Measurements from ENCODE around the gene IGFL4.

DNA sequence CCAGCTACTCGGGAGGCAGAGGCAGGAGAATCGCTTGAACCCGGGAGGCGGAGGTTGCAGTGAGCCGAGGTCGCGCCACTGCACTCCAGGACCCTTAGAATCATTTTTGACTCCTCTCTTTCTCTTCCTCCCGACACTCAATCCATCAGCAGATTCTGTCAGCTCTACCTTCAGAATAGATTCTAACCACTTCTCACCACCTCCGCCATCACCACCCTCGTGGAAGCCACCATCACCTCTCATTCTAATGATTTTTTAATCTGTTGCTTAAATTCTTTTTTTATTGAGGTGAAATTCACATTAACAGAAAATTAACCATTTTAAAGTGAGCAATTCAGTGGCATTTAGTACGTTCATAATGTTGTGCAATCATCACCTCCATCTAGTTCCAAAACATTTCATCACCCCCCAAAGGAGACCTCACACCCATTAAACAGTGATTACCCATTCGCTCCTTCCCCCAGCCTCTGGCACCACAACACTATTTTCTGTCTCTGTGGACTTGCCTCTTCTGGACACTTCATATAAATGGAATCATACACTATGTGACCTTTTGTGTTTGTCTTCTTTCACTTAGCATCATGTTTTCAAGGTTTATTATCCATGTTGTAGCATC, 50.6 kb downstream of the IGFL4 start:
- TF ChIP-seq, protein P1, sequence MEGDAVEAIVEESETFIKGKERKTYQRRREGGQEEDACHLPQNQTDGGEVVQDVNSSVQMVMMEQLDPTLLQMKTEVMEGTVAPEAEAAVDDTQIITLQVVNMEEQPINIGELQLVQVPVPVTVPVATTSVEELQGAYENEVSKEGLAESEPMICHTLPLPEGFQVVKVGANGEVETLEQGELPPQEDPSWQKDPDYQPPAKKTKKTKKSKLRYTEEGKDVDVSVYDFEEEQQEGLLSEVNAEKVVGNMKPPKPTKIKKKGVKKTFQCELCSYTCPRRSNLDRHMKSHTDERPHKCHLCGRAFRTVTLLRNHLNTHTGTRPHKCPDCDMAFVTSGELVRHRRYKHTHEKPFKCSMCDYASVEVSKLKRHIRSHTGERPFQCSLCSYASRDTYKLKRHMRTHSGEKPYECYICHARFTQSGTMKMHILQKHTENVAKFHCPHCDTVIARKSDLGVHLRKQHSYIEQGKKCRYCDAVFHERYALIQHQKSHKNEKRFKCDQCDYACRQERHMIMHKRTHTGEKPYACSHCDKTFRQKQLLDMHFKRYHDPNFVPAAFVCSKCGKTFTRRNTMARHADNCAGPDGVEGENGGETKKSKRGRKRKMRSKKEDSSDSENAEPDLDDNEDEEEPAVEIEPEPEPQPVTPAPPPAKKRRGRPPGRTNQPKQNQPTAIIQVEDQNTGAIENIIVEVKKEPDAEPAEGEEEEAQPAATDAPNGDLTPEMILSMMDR (IDR thresholded peaks at IDR 0.05; ENCODE audit: insufficient read depth, low read depth, low read length), result no peak
- TF ChIP-seq EZH2 (IDR thresholded peaks at IDR 0.05; ENCODE audit: insufficient read depth, low read length), result no peak

Measured in astrocyte (in vitro differentiated cells and primary cell).